ENCODE data around the gene APC2. TPM values are rescaled to one million over a fixed set of nuclear protein-coding genes. Genes with fewer than 3 reads are reported as not detected.
"Not testable (repeated sequence)": the region's sequence is repeated elsewhere in the genome, so short reads cannot be mapped to it uniquely, and the experiment has no call there.

Gene APC2
- total RNA-seq, 1 experiment from 2014 or later: 0.68 TPM

DNA sequence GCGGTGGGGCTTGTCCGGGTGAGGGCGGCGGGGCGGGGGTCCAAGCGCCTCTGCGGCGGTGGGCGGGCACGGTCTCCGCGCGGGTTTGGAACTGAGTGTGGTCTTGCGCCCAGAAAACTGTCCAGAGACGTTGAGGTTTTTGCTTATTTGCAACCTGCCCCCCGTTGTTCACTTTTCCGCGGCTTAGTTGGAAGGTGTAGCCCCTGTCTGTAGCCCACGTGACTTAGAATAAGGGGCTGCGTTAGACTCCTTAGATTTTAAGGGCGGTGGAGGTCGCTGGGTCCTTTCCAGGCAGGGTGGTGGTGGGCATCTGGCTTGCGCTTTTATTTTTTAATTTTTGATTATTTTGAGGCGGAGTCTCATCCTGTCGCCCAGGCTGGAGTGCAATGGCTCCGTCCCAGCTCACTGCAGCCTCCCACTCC, 11.0 kb upstream of the APC2 start:
- Histone ChIP-seq H4K20me1 (ENCODE audit: control insufficient read depth, insufficient read depth, insufficient read length) (no peaks in the 10 kb centered on the region), H3K4me2 (ENCODE audit: insufficient read depth, insufficient read length, low read length) (peak overlapping the region; percentile 64), H2AK5ac (ENCODE audit: insufficient read length, low read length) (no peak overlapping the region), H4K8ac (replicated peaks; ENCODE audit: insufficient read length, low read depth, low read length) (no peak overlapping the region), H4K5ac (ENCODE audit: insufficient read length, low read depth, low read length) (no peak overlapping the region), H3K14ac (ENCODE audit: insufficient read depth, low read length) (peak overlapping the region; percentile 97), H3K23me2 (ENCODE audit: insufficient read length, low read depth, low read length, poor library complexity, severe bottlenecking) (peaks cover 5% of the 10 kb centered on the region), H3K23ac (ENCODE audit: insufficient read length, low read depth, low read length) (no peak overlapping the region), H4K91ac (ENCODE audit: insufficient read length, low read depth, low read length) (no peak overlapping the region), H2BK15ac (ENCODE audit: low read depth, low read length) (no peak overlapping the region), H3K18ac (ENCODE audit: insufficient read length, low read depth, low read length) (peak overlapping the region; percentile 61), H2BK5ac (ENCODE audit: insufficient read length, low read length) (no peak overlapping the region), H2BK20ac (ENCODE audit: low read depth, low read length, poor library complexity, severe bottlenecking) (no peak overlapping the region), H2BK120ac (ENCODE audit: low read depth, low read length, poor library complexity, severe bottlenecking) (no peak overlapping the region), H3K27me3 (ENCODE audit: insufficient read depth, low read length) (no peaks in the 10 kb centered on the region), H3K79me2 (ENCODE audit: insufficient read depth, low read length) (peaks cover 11% of the 10 kb centered on the region; the same call in 1 of the 2 replicates), H3T11ph (ENCODE audit: low read length) (no peak overlapping the region), H2AFZ (ENCODE audit: low read length) (no peak overlapping the region), H3K56ac (ENCODE audit: insufficient read length, low read depth, low read length) (no peak overlapping the region), H2BK12ac (ENCODE audit: insufficient read length, low read depth, low read length) (no peak overlapping the region), H3K9me3 (ENCODE audit: control insufficient read depth, low read depth, low read length) (no peaks in the 10 kb centered on the region), H3K4ac (ENCODE audit: low read depth, low read length) (no peak overlapping the region), H3K27ac (ENCODE audit: insufficient read length, low read depth, low read length) (no peak overlapping the region), H3K9ac (ENCODE audit: extremely low read depth, insufficient read length, low read length) (peak overlapping the region; percentile 97), H3K79me1 (ENCODE audit: insufficient read depth, low read depth, low read length, poor library complexity, severe bottlenecking) (peaks cover 12% of the 10 kb centered on the region), H3K4me1 (ENCODE audit: insufficient read depth, low read length) (no peaks in the 10 kb centered on the region)
- Mint-ChIP-seq H3K4me3 (peak overlapping the region; percentile 96 to 98), H3K4me1 (peaks cover 0 to 20% of the 10 kb centered on the region in 2 experiments), H3K27me3 (ENCODE audit: low read depth) (no peaks in the 10 kb centered on the region; the same call in 1 of the 2 replicates), H3K9me3 (no peaks in the 10 kb centered on the region), H3K36me3 (ENCODE audit: insufficient read depth in 1 of 3, low read depth in 3 of 3) (peaks cover 32 to 58% (median 49%) of the 10 kb centered on the region in 3 experiments), H3K27ac (peak overlapping the region; percentile 84 to 95 (median 94); a peak in 6 of 7 replicates)
- DNase-seq: no peak
- no peak for TF ChIP-seq CTCF (conservative IDR thresholded peaks at IDR 0.05)
- no CpG with 5 or more reads among the region's 26 CpGs for WGBS (ENCODE audit: extremely low coverage, insufficient read length, low lambda C conversion rate)

GRCh38 chr19:1439525-1440417, 10.2 kb upstream of the APC2 start:
- not testable (repeated sequence) for H4K8ac ChIP-seq (replicated peaks; ENCODE audit: insufficient read length, low read depth, low read length); H2BK12ac ChIP-seq (ENCODE audit: insufficient read length, low read depth, low read length); H3K27me3 ChIP-seq (ENCODE audit: insufficient read depth, low read length); H3K23ac ChIP-seq (ENCODE audit: insufficient read length, low read depth, low read length); H4K91ac ChIP-seq (ENCODE audit: insufficient read length, low read depth, low read length); H3K9me3 Mint-ChIP-seq; H4K5ac ChIP-seq (ENCODE audit: insufficient read length, low read depth, low read length); H2BK15ac ChIP-seq (ENCODE audit: low read depth, low read length); H2BK20ac ChIP-seq (ENCODE audit: low read depth, low read length, poor library complexity, severe bottlenecking); H2AK5ac ChIP-seq (ENCODE audit: insufficient read length, low read length); H3K27ac ChIP-seq (ENCODE audit: insufficient read length, low read depth, low read length); H3K4ac ChIP-seq (ENCODE audit: low read depth, low read length); H3T11ph ChIP-seq (ENCODE audit: low read length); H2BK120ac ChIP-seq (ENCODE audit: low read depth, low read length, poor library complexity, severe bottlenecking); H2BK5ac ChIP-seq (ENCODE audit: insufficient read length, low read length); H3K14ac ChIP-seq (ENCODE audit: insufficient read depth, low read length); DNase-seq; H3K4me1 ChIP-seq (ENCODE audit: insufficient read depth, low read length); H3K56ac ChIP-seq (ENCODE audit: insufficient read length, low read depth, low read length); H3K18ac ChIP-seq (ENCODE audit: insufficient read length, low read depth, low read length); H3K23me2 ChIP-seq (ENCODE audit: insufficient read length, low read depth, low read length, poor library complexity, severe bottlenecking); H2AFZ ChIP-seq (ENCODE audit: low read length); H4K20me1 ChIP-seq (ENCODE audit: control insufficient read depth, insufficient read depth, insufficient read length); H3K9me3 ChIP-seq (ENCODE audit: control insufficient read depth, low read depth, low read length); H3K27me3 Mint-ChIP-seq (ENCODE audit: low read depth)
- Mint-ChIP-seq H3K4me1 (peaks cover 0 to 22% of the 10 kb centered on the region in 2 experiments), H3K36me3 (ENCODE audit: insufficient read depth in 1 of 3, low read depth in 3 of 3) (peaks cover 32 to 58% (median 49%) of the 10 kb centered on the region in 3 experiments), H3K4me3 (peak overlapping the region; percentile 96 to 98), H3K27ac (peak overlapping the region; percentile 84 to 95 (median 94))
- H3K79me2 ChIP-seq (ENCODE audit: insufficient read depth, low read length): peaks cover 11% of the 10 kb centered on the region; the same call in 1 of the 2 replicates
- WGBS (ENCODE audit: extremely low coverage, insufficient read length, low lambda C conversion rate): no CpG with 5 or more reads among the region's 57 CpGs
- H3K9ac ChIP-seq (ENCODE audit: extremely low read depth, insufficient read length, low read length): peak overlapping the region; percentile 97
- H3K4me2 ChIP-seq (ENCODE audit: insufficient read depth, insufficient read length, low read length): peak overlapping the region; percentile 64
- peaks cover 12% of the 10 kb centered on the region for H3K79me1 ChIP-seq (ENCODE audit: insufficient read depth, low read depth, low read length, poor library complexity, severe bottlenecking)
